Measurements from ENCODE around the gene HPS4. TPM values are rescaled to one million over a fixed set of nuclear protein-coding genes. Genes with fewer than 3 reads are reported as not detected.

The HPS4 gene
- total RNA-seq, 1 experiment from 2014 or later, result 21.2 TPM

DNA sequence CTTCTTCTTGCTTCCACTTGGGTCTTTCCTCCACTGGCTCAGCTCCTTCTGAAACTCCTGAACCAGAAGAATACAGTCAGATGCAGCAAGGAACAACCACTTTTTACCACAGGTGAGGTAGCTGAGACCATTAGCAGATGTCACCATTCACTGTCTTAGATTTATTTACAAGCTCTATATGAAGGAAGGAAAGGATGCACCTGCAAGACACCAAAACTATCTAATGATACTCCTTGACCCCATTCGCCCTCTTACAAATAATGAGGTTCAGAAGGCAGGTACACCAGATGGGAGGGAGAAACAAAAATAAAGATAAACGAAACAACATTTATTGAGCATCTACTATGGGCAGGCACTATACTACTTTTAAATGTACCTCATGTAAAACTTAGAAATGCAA is 18.4 kb upstream of the HPS4 start:
- POLR2A ChIA-PET (ENCODE audit: unreplicated experiment), result no interaction called here
- Histone ChIP-seq H3K79me2 (ENCODE audit: low read depth) (no peaks in the 10 kb centered on the region), H3K9me2 (ENCODE audit: insufficient read depth) (no peaks in the 10 kb centered on the region), H3K27ac (no peak overlapping the region), H2AFZ (no peak overlapping the region), H3K4me2 (no peak overlapping the region), H4K20me1 (ENCODE audit: insufficient read depth) (no peaks in the 10 kb centered on the region; the same call in none of the 2 replicates), H3F3A (ENCODE audit: insufficient read depth, low read depth) (no peaks in the 10 kb centered on the region), H3K27me3 (ENCODE audit: insufficient read depth, low read depth) (no peaks in the 10 kb centered on the region), H3K4me3 (no peak overlapping the region), H3K4me1 (replicated peaks; ENCODE audit: insufficient read depth) (no peaks in the 10 kb centered on the region), H3K9me3 (ENCODE audit: insufficient read depth, low read depth) (no peaks in the 10 kb centered on the region), H3K36me3 (ENCODE audit: low read depth) (peaks cover 41% of the 10 kb centered on the region)
- TF ChIP-seq, protein P1, sequence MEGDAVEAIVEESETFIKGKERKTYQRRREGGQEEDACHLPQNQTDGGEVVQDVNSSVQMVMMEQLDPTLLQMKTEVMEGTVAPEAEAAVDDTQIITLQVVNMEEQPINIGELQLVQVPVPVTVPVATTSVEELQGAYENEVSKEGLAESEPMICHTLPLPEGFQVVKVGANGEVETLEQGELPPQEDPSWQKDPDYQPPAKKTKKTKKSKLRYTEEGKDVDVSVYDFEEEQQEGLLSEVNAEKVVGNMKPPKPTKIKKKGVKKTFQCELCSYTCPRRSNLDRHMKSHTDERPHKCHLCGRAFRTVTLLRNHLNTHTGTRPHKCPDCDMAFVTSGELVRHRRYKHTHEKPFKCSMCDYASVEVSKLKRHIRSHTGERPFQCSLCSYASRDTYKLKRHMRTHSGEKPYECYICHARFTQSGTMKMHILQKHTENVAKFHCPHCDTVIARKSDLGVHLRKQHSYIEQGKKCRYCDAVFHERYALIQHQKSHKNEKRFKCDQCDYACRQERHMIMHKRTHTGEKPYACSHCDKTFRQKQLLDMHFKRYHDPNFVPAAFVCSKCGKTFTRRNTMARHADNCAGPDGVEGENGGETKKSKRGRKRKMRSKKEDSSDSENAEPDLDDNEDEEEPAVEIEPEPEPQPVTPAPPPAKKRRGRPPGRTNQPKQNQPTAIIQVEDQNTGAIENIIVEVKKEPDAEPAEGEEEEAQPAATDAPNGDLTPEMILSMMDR (conservative IDR thresholded peaks at IDR 0.05), result no peak
- no peak for TF ChIP-seq EZH2 (IDR thresholded peaks at IDR 0.05; ENCODE audit: low read depth)
- intact Hi-C loops (cut with micrococcal nuclease; ENCODE audit: unreplicated experiment), result no loop called here
- BruUV-seq (replicated peaks), result no TSS peak
- no peak for DNase-seq
- CTCF ChIA-PET, result no interaction called here

DNA sequence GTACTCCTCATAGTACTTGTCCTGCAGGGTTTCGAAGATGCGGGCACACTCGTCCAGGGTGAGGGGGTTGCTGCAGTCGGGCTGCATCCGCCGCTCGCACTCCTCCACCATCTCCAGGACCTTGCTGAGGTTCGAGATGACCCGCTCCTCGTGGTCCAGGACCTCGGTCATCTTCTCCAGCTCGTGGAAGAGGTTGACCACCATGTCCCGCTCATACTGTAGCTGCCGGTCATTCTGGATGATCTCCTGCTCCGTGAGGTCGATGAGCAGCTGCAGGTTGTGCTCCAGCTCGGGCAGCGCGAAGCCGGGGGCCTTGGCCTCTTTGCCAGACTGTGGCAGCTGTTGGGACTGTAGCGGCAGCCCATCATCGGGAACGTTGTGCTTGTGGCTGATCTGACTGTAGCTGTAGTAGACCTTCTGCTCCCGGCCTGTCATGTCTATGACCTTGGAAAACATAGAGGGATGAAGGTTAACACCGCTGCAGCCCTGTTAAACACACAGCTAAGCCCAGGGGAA is 15.7 kb upstream of the HPS4 start:
- POLR2A ChIA-PET (ENCODE audit: unreplicated experiment), result no interaction called here
- no peaks in the 10 kb centered on the region for H3K27me3 ChIP-seq (ENCODE audit: insufficient read depth, low read depth)
- no peaks in the 10 kb centered on the region; the same call in none of the 2 replicates for H4K20me1 ChIP-seq (ENCODE audit: insufficient read depth)
- no peaks in the 10 kb centered on the region for H3K4me1 ChIP-seq (replicated peaks; ENCODE audit: insufficient read depth)
- no peak for DNase-seq
- H3K27ac ChIP-seq, result no peak overlapping the region
- no peaks in the 10 kb centered on the region for H3K9me3 ChIP-seq (ENCODE audit: insufficient read depth, low read depth)
- H3K4me3 ChIP-seq, result no peak overlapping the region
- CTCF ChIA-PET, result no interaction called here
- no peaks in the 10 kb centered on the region for H3F3A ChIP-seq (ENCODE audit: insufficient read depth, low read depth)
- TF ChIP-seq, protein P1 (conservative IDR thresholded peaks at IDR 0.05), result no peak
- TF ChIP-seq EZH2 (IDR thresholded peaks at IDR 0.05; ENCODE audit: low read depth), result no peak
- H2AFZ ChIP-seq, result no peak overlapping the region
- no peaks in the 10 kb centered on the region for H3K9me2 ChIP-seq (ENCODE audit: insufficient read depth)
- H3K79me2 ChIP-seq (ENCODE audit: low read depth), result no peaks in the 10 kb centered on the region
- peaks cover 56% of the 10 kb centered on the region for H3K36me3 ChIP-seq (ENCODE audit: low read depth)
- H3K4me2 ChIP-seq, result no peak overlapping the region
- intact Hi-C loops (cut with micrococcal nuclease; ENCODE audit: unreplicated experiment), result no loop called here
- no TSS peak for BruUV-seq (replicated peaks)

- DNase-seq, result no peak
- Histone ChIP-seq H4K20me1 (ENCODE audit: insufficient read depth) (no peaks in the 10 kb centered on the region; the same call in 1 of the 2 replicates), H3F3A (ENCODE audit: insufficient read depth, low read depth) (peaks cover under 1% of the 10 kb centered on the region; the same call in 1 of the 2 replicates), H3K4me3 (no peak overlapping the region), H3K36me3 (ENCODE audit: low read depth) (peaks cover 41% of the 10 kb centered on the region), H3K4me2 (no peak overlapping the region), H3K27me3 (ENCODE audit: insufficient read depth, low read depth) (no peaks in the 10 kb centered on the region), H3K9me2 (ENCODE audit: insufficient read depth) (no peaks in the 10 kb centered on the region), H3K4me1 (replicated peaks; ENCODE audit: insufficient read depth) (no peaks in the 10 kb centered on the region), H3K9me3 (ENCODE audit: insufficient read depth, low read depth) (no peaks in the 10 kb centered on the region), H3K79me2 (ENCODE audit: low read depth) (no peaks in the 10 kb centered on the region), H2AFZ (no peak overlapping the region), H3K27ac (no peak overlapping the region)
- POLR2A ChIA-PET (ENCODE audit: unreplicated experiment), result no interaction called here
- no TSS peak for BruUV-seq (replicated peaks)
- CTCF ChIA-PET, result no interaction called here
- TF ChIP-seq EZH2 (IDR thresholded peaks at IDR 0.05; ENCODE audit: low read depth), result no peak
- TF ChIP-seq, protein P1 (conservative IDR thresholded peaks at IDR 0.05), result no peak
- intact Hi-C loops (cut with micrococcal nuclease; ENCODE audit: unreplicated experiment), result no loop called here
Observed at GRCh38 chr22:26496456-26496855, 12.9 kb upstream of the HPS4 start.

Measured in PC-9 (cell line).